Kasumi-1 (cell line): Measurements from ENCODE around the gene LDB2.

Source experiments
- DNase-seq, 2 experiments: peaks; one replicate each; lab custom pipeline; 2025; lab: John Stamatoyannopoulos, UW

LDB2 gene

GRCh38 chr4:16884673-16885460 is 13.6 kb downstream of the LDB2 start:
- DNase-seq, result no peak

GRCh38 chr4:16883806-16884205 is 14.6 kb downstream of the LDB2 start:
- DNase-seq, result no peak

- DNase-seq, result no peak
Measured at GRCh38 chr4:16881151-16881884, 17.1 kb downstream of the LDB2 start.

GRCh38 chr4:16875487-16875886 is 23.0 kb downstream of the LDB2 start:
- DNase-seq, result no peak

GRCh38 chr4:16869594-16870245 is 28.7 kb downstream of the LDB2 start:
- no peak for DNase-seq

- no peak for DNase-seq
Measured at GRCh38 chr4:16868674-16869073, 29.8 kb downstream of the LDB2 start.

- DNase-seq, result no peak
Measured at GRCh38 chr4:16867827-16868226, 30.6 kb downstream of the LDB2 start.

GRCh38 chr4:16866974-16867373 is 31.5 kb downstream of the LDB2 start:
- DNase-seq, result no peak

GRCh38 chr4:16865897-16866283 is 32.6 kb downstream of the LDB2 start:
- DNase-seq, result no peak

- DNase-seq, result no peak
Measured at GRCh38 chr4:16865209-16865896, 33.1 kb downstream of the LDB2 start.

- no peak for DNase-seq
Measured at GRCh38 chr4:16864199-16864598, 34.2 kb downstream of the LDB2 start.

GRCh38 chr4:16862697-16863096 is 35.7 kb downstream of the LDB2 start:
- no peak for DNase-seq

GRCh38 chr4:16860516-16860915 is 37.9 kb downstream of the LDB2 start:
- DNase-seq, result no peak

GRCh38 chr4:16859031-16859430 is 39.4 kb downstream of the LDB2 start:
- no peak for DNase-seq

GRCh38 chr4:16858275-16858752 is 40.1 kb downstream of the LDB2 start:
- DNase-seq, result no peak

- DNase-seq, result no peak
Measured at GRCh38 chr4:16857425-16857824, 41.0 kb downstream of the LDB2 start.

GRCh38 chr4:16853640-16854039 is 44.8 kb downstream of the LDB2 start:
- no peak for DNase-seq

GRCh38 chr4:16852644-16853043 is 45.8 kb downstream of the LDB2 start:
- DNase-seq, result no peak

GRCh38 chr4:16852228-16852627 is 46.2 kb downstream of the LDB2 start:
- DNase-seq, result no peak

- no peak for DNase-seq
Measured at GRCh38 chr4:16846540-16847117, 51.8 kb downstream of the LDB2 start.

- DNase-seq, result no peak
Measured at GRCh38 chr4:16844816-16845586, 53.4 kb downstream of the LDB2 start.
